Endodermal cell (in vitro differentiated cells): ENCODE data around the gene SEC16A. TPM values are rescaled to one million over a fixed set of nuclear protein-coding genes. Genes with fewer than 3 reads are reported as not detected.

ENCODE experiments used
- DNase-seq: peaks from one replicate; pipeline ENCODE4 v3.0.0-alpha.2; 2017
- H3K27ac ChIP-seq: 2 replicates; pipeline ENCODE4 v1.5.1; 2013; ENCODE audit warnings: mild to moderate bottlenecking, low read depth, low read length, moderate library complexity
- H3K27me3 ChIP-seq: 2 replicates; pipeline ENCODE4 v1.6.1; 2013; ENCODE audit warnings: mild to moderate bottlenecking, low read length, moderate library complexity; ENCODE audit not compliant: insufficient read depth, control insufficient read depth, poor library complexity, severe bottlenecking
- H3K36me3 ChIP-seq: 2 replicates; pipeline ENCODE4 v1.7.0; 2013; ENCODE audit warnings: mild to moderate bottlenecking, low read length, moderate library complexity; ENCODE audit not compliant: control insufficient read depth, insufficient read depth
- H3K4me1 ChIP-seq: one replicate; pipeline ENCODE4 v1.7.0; 2013; ENCODE audit warnings: low read length; ENCODE audit not compliant: control insufficient read depth, insufficient read depth
- H3K4me3 ChIP-seq: 2 replicates; pipeline ENCODE4 v1.5.1; 2013; ENCODE audit warnings: mild to moderate bottlenecking, low read length, moderate library complexity
- H3K9ac ChIP-seq: 2 replicates; pipeline ENCODE4 v1.6.1; 2013; ENCODE audit warnings: mild to moderate bottlenecking, low read length, moderate library complexity; ENCODE audit not compliant: poor library complexity, severe bottlenecking; ENCODE audit errors: extremely low read depth
- H3K9me3 ChIP-seq: 2 replicates; pipeline ENCODE4 v1.6.1; 2013; ENCODE audit warnings: mild to moderate bottlenecking, low read length, moderate library complexity; ENCODE audit not compliant: control insufficient read depth
- H3K27ac Mint-ChIP-seq: 2 replicates; pipeline ENCODE4 v1.8.0; 2020; ENCODE audit warnings: mixed read lengths
- H3K27me3 Mint-ChIP-seq: 2 replicates; pipeline ENCODE4 v1.8.0; 2021; ENCODE audit warnings: mild to moderate bottlenecking, mixed read lengths; ENCODE audit not compliant: insufficient read depth
- H3K36me3 Mint-ChIP-seq: 2 replicates; pipeline ENCODE4 v1.8.0; 2020; ENCODE audit warnings: low read depth, mixed read lengths
- H3K4me1 Mint-ChIP-seq: 2 replicates; pipeline ENCODE4 v1.8.0; 2020; ENCODE audit warnings: mixed read lengths
- H3K4me3 Mint-ChIP-seq: 2 replicates; pipeline ENCODE4 v1.8.0; 2020; ENCODE audit warnings: mild to moderate bottlenecking, moderate library complexity, mixed read lengths
- H3K9me3 Mint-ChIP-seq: 2 replicates; pipeline ENCODE4 v1.8.0; 2020; ENCODE audit warnings: mild to moderate bottlenecking, mixed read lengths
- CTCF ChIP-seq: fragments of 200-600 bp; sonication (generic); conservative IDR thresholded peaks from 2 replicates; pipeline ENCODE4 v1.5.0; 2021; ENCODE audit warnings: antibody characterized with exemption, mild to moderate bottlenecking
- WGBS, 2 experiments: methylation state at CpG; one replicate each; pipeline versions ENCODE4 v1.1.5 to v1.1.7; 2013; ENCODE audit warnings: missing lambda C conversion rate in 2 of 2, mixed read lengths in 1 of 2; ENCODE audit not compliant: insufficient coverage in 1 of 2, insufficient read length in 1 of 2; 5-methylcytosine and 5-hydroxymethylcytosine counted together
- total RNA-seq, 2 donors: library from RNA; stranded (reverse); fragmentation: NEBNext Ultra II Directional in 1 of 2; extraction: Animal tissue kit (Norgen Biotek cat#: 25700) in 1 of 2; gene quantifications; 2 replicates in 1 of 2; 3 replicates in 1 of 2; pipeline ENCODE4 v1.2.1, GENCODE V29; 2021

The SEC16A gene
- total RNA-seq, 2 donors from 2014 or later = 54.6 to 60.7 TPM

- Histone ChIP-seq H3K36me3 (peaks cover 55% of the 10 kb centered on the region), H3K9ac (no peak overlapping the region), H3K4me3 (no peak overlapping the region), H3K27ac (no peak overlapping the region), H3K27me3 (no peaks in the 10 kb centered on the region), H3K9me3 (no peaks in the 10 kb centered on the region), H3K4me1 (peaks cover 9% of the 10 kb centered on the region)
- H3K4me1 Mint-ChIP-seq = peaks cover 16% of the 10 kb centered on the region
- 94 to 96% methylated on average over 12 to 15 of the region's 15 CpGs for WGBS, 2 experiments
- peaks cover 41% of the 10 kb centered on the region for H3K36me3 Mint-ChIP-seq
- H3K9me3 Mint-ChIP-seq = no peaks in the 10 kb centered on the region
- no peaks in the 10 kb centered on the region for H3K27me3 Mint-ChIP-seq
- no peak for TF ChIP-seq CTCF
- no peak overlapping the region for H3K4me3 Mint-ChIP-seq
- H3K27ac Mint-ChIP-seq = no peak overlapping the region
- no peak for DNase-seq
Measured at GRCh38 chr9:136441191-136441680, 41.6 kb downstream of the SEC16A start.

GRCh38 chr9:136439481-136440408, 43.1 kb downstream of the SEC16A start, which contains the start of gene INPP5E:
TSS of gene INPP5E (minus strand) at chr9:136439845. CDS start at chr9:136439419, 426 bp downstream.
- peak within 1 kb of the TSS; percentile 8 for H3K27ac ChIP-seq
- Mint-ChIP-seq H3K4me1 (peaks cover 16% of the 10 kb centered on the region), H3K36me3 (peaks cover 37% of the 10 kb centered on the region), H3K4me3 (peak within 1 kb of the TSS; percentile 77), H3K27me3 (no peaks in the 10 kb centered on the region), H3K9me3 (no peaks in the 10 kb centered on the region), H3K27ac (peak within 1 kb of the TSS; percentile 55)
- peak within 1 kb of the TSS; percentile 57 for H3K9ac ChIP-seq
- H3K4me3 ChIP-seq = peak within 1 kb of the TSS; percentile 91
- peak; percentile 94 for DNase-seq
- no peaks in the 10 kb centered on the region for H3K9me3 ChIP-seq
- H3K4me1 ChIP-seq = peaks cover 9% of the 10 kb centered on the region
- TF ChIP-seq CTCF = peak; percentile 76
- no peaks in the 10 kb centered on the region for H3K27me3 ChIP-seq
- WGBS, 2 experiments = 14 to 44% methylated on average over 21 to 90 of the region's 90 CpGs
- peaks cover 44% of the 10 kb centered on the region for H3K36me3 ChIP-seq

- 0 to 2% methylated on average over 47 to 91 of the region's 91 CpGs for whole genome bisulfite sequencing, 2 experiments
- no peaks in the 10 kb centered on the region for H3K9me3 ChIP-seq
- H3K36me3 ChIP-seq = peaks cover 35% of the 10 kb centered on the region
- Mint-ChIP-seq H3K36me3 (peaks cover 30% of the 10 kb centered on the region), H3K27ac (peak overlapping the region; percentile 30), H3K4me1 (peaks cover 16% of the 10 kb centered on the region), H3K9me3 (no peaks in the 10 kb centered on the region), H3K27me3 (no peaks in the 10 kb centered on the region), H3K4me3 (peak overlapping the region; percentile 77)
- H3K27ac ChIP-seq = no peak overlapping the region
- peak overlapping the region; percentile 91 for H3K4me3 ChIP-seq
- H3K27me3 ChIP-seq = no peaks in the 10 kb centered on the region
- peaks cover 9% of the 10 kb centered on the region for H3K4me1 ChIP-seq
- peak overlapping the region; percentile 57 for H3K9ac ChIP-seq
- peak; percentile 75 for DNase-seq
- TF ChIP-seq CTCF = no peak
Measured at GRCh38 chr9:136438548-136439480, 44.0 kb downstream of the SEC16A start.
